ENCODE data around the gene PLD4. TPM values are rescaled to one million over a fixed set of nuclear protein-coding genes. Genes with fewer than 3 reads are reported as not detected.
"Not testable (repeated sequence)": the region's sequence is repeated elsewhere in the genome, so short reads cannot be mapped to it uniquely, and the experiment has no call there.

PLD4 gene
- total RNA-seq, 1 donor from 2014 or later, result 0.13 TPM

DNA sequence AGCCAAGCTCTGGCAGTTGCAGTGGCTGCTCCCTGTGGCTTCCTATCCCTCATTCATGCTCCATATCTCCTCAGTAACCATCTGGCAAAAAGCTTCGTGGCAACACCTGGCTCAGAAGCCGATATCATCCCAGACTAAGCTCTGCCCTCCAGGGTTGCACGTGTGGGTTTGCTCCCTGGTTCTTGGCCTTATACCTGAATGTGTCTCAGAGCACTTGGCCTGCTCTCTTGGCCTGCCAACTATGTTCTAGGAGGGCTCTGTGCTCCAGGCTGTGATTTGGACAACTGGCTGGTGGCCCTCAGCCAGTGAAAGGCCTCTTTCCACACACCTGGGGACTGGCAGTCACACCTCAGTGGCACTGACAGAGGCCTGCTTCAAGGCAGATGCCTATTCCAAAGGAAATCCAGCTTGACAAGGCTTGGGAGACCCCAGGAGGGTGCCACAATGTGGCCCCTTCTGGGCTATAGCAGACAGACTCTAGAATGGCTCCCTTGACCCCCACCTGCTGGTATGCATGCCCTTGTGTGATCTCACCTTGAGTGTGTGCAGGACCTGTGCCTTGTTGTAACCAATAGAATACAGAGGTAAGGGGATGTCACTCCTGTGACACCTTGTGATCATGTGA is 10.5 kb downstream of the PLD4 start:
- DNase-seq, result no peak
- intact Hi-C loops (cut with DNase I), result no loop called here
- ATAC-seq (ENCODE audit: poor library complexity), result no peak

- DNase-seq (no peak), ATAC-seq (ENCODE audit: poor library complexity) (no peak)
- intact Hi-C loops (cut with DNase I), result no loop called here
Observed at GRCh38 chr14:104935955-104936354, 11.3 kb downstream of the PLD4 start.

GRCh38 chr14:104936361-104937155 is 11.9 kb downstream of the PLD4 start:
- no peak for ATAC-seq (ENCODE audit: poor library complexity)
- intact Hi-C loops (cut with DNase I), result no loop called here
- DNase-seq, result peak; percentile 31

- intact Hi-C loops (cut with DNase I), result no loop called here
- no peak for ATAC-seq (ENCODE audit: poor library complexity)
- no peak for DNase-seq
Observed at GRCh38 chr14:104937161-104937560, 12.5 kb downstream of the PLD4 start.

DNA sequence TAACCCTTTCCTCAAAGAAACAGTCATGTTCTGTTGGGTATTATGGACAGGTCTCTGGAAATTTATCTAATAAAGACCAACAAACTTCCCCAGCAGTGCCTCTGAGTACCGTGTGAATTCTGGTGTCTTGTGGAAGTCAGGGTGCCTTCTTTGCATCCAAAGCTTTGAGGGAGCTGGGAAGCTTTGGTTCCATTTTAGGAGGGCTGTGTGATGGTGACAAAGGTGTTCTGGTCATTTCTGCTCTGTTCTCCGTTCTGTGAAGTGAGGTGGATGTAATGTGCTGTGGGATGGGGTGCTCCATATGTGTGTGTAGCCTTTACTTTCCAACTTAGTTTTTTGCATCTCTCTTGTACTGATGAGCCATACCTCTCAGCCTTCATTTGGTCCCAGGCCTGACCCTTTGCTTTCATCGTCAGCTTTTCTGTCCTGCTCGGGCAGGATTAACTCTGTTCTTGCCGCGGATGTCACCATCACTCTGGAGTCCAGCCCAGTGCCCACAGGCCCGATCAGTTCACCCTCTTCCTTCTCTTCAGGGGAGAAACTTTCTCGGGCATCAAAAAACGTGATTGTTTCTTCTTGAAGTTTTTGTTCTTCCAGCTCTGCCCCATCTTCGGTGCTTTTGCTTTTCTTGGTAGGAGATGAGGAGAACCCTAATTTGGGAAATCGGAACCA is 13.2 kb downstream of the PLD4 start:
- no peak for DNase-seq
- intact Hi-C loops (cut with DNase I), result no loop called here
- ATAC-seq (ENCODE audit: poor library complexity), result no peak

DNA sequence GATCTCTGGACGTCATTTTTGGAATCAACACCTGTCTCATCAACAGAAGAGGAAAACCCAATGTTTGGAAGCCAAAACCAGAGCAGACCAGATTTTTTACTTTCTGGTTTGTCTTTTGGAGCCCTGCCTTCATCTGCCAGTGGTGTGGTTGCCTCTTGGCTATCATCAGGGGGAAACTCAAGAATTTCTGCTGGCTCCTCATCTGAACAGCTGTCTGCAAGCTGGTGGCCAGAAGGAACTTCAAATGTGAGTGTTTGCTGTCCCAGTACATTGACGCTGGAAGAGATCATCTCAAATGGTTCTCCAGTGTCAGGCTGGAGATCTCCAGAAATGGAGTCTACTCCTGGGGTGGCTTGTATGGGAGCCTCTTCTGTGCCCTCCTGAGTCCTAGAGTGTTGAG is 13.8 kb downstream of the PLD4 start:
- no peak for ATAC-seq (ENCODE audit: poor library complexity)
- no peak for DNase-seq
- intact Hi-C loops (cut with DNase I), result no loop called here

DNA sequence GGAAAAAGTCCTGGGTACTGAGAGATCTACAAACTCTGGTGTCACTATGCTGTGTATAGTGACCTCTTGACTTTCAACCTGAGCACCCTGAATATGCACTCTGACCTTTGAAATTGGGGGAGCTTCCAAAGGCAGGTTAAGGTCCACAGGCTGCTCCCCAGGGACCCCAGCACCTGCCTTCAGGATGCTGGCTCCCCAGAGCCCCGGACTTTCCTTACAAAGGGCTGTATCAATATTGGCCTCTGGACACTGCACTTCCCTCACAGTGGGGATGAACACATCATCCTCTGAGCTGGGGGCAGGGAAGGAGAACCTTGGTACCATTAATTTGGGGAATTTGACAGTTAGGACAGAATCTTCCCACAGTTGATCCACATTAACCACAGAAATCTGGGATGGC is 14.3 kb downstream of the PLD4 start:
- intact Hi-C loops (cut with DNase I), result no loop called here
- DNase-seq (no peak), ATAC-seq (ENCODE audit: poor library complexity) (no peak)

GRCh38 chr14:104939666-104940410 is 15.2 kb downstream of the PLD4 start:
- DNase-seq (peak; percentile 30), ATAC-seq (ENCODE audit: poor library complexity) (no peak)
- intact Hi-C loops (cut with DNase I), result no loop called here

- ATAC-seq (ENCODE audit: poor library complexity) (no peak), DNase-seq (no peak)
- intact Hi-C loops (cut with DNase I), result no loop called here
Observed at GRCh38 chr14:104940526-104941150, 16.0 kb downstream of the PLD4 start.

DNA sequence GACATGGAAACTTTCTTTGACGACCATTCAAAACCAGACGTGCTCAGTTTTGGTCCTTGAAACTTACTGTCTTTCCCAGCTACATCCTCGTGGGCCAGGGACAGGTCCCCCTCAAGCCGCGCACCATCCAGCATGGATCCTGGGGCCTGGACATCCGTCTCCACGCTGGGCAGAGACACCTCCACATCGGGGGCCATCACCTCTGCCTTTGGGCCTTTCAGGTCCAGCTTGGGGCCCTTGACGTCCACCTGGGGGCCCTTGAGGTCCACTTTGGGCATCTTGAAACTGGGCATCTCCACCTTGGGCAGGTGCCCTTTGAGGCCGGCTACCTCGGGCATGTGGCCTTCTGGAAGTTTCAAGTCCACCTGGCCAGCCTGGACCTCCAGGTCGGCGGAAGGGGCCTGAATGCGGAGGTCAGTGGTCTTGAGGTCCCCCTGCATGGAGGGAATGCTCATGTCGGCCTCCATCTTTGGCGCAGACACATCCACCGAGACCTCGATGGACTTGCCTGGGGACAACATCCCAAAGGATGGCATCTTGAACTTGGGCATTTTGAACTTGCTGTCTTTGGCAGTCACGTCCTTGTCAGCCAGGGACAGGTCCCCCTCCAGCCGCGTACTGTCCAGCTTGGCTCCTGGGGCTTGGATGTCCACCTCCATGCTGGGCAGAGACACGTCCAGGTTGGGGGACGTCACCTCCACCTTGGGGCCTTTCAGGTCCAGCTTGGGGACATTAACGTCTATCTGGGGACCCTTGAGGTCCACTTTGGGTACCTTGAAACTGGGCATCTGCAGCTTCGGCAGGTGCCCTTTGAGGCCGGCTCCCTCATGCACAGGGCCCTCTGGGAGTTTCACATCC is 17.1 kb downstream of the PLD4 start:
- intact Hi-C loops (cut with DNase I), result no loop called here
- DNase-seq, result no peak
- ATAC-seq (ENCODE audit: poor library complexity), result no peak

GRCh38 chr14:104942586-104942985 is 17.9 kb downstream of the PLD4 start:
- ATAC-seq (ENCODE audit: poor library complexity), result no peak
- no peak for DNase-seq
- intact Hi-C loops (cut with DNase I), result no loop called here

DNA sequence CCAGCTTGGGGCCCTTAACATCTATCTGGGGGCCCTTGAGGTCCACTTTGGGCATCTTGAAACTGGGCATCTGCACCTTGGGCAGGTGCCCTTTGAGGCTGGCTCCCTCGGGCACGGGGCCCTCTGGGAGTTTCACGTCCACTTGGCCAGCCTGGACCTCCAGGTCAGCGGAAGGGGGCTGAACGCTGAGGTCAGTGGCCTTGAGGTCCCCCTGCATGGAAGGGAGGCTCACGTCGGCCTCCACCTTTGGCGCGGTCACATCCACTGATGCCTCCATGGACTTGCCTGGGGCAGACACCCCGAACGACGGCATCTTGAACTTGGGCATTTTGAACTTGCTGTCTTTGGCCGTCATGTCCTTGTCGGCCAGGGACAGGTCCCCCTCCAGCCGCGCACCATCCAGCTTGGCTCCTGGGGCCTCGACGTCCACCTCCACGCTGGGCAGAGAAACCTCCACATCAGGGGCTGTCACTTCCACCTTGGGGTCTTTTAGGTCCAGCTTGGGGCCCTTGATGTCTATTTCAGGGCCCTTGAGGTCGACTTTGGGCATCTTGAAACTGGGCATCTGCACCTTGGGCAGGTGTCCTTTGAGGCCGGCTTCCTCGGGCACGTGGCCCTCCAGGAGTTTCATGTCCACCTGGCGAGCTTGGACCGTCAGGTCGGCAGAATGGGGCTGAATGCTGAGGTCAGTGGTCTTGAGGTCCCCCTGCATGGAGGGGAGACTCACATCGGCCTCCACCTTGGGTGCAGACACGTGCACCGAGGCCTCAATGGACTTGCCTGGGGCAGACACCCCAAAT is 18.7 kb downstream of the PLD4 start:
- ATAC-seq (ENCODE audit: poor library complexity); intact Hi-C loops (cut with DNase I): not testable (repeated sequence)
- peak; percentile 29 for DNase-seq

GRCh38 chr14:104944016-104944308 is 19.3 kb downstream of the PLD4 start:
- ATAC-seq (ENCODE audit: poor library complexity); DNase-seq; intact Hi-C loops (cut with DNase I): not testable (repeated sequence)

DNA sequence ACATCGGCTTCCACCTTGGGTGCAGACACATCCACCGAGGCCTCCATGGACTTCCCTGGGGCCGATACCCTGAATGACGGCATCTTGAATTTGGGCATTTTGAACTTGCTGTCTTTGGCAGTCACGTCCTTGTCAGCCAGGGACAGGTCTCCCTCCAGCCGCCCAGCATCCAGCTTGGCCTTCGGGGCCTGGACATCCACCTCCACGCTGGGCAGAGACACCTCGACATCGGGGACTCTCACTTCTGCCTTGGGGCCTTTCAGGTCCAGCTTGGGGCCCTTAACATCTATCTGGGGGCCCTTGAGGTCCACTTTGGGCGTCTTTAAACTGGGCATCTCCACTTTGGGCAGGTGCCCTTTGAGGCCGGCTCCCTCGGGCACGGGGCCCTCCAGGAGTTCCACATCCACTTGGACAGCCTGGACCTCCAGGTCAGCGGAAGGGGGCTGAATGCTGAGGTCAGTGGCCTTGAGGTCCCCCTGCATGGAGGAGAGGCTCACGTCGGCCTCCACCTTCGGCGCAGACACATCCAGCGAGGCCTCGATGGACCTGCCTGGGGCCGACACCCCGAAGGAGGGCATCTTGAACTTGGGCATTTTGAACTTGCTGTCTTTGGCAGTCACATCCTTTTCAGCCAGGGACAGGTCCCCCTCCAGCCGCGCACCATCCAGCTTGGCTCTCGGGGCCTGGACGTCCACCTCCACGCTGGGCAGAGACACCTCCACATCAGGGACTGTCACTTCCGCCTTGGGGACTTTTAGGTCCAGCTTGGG is 19.9 kb downstream of the PLD4 start:
- intact Hi-C loops (cut with DNase I); ATAC-seq (ENCODE audit: poor library complexity): not testable (repeated sequence)

GRCh38 chr14:104945266-104945665 is 20.6 kb downstream of the PLD4 start:
- DNase-seq; ATAC-seq (ENCODE audit: poor library complexity); intact Hi-C loops (cut with DNase I): not testable (repeated sequence)

More for the DNA sequence above, 19.9 kb downstream of the PLD4 start:
- peak; percentile 30 for DNase-seq

All from Right ventricle myocardium superior (tissue), 1 donor.